Mammary epithelial cell (primary cell): ENCODE results near the gene KLF13.

Source experiments
- EZH2 ChIP-seq: IDR thresholded peaks from 2 replicates; pipeline ENCODE4 v1.6.1; 2012; ENCODE audit warnings: low read length, inconsistent platforms, borderline replicate concordance
- TF ChIP-seq, protein P1 (sequence below), 2 donors: IDR thresholded peaks in 1 of 2; conservative IDR thresholded peaks in 1 of 2; 2 replicates each; pipeline ENCODE4 v1.5.1; 2011 to 2012; ENCODE audit warnings: inconsistent platforms in 2 of 2, low read length in 2 of 2, mild to moderate bottlenecking in 2 of 2, control low read depth in 1 of 2, low read depth in 1 of 2; ENCODE audit not compliant: insufficient read depth in 1 of 2; ENCODE audit errors: extremely low read depth in 1 of 2

DNA sequence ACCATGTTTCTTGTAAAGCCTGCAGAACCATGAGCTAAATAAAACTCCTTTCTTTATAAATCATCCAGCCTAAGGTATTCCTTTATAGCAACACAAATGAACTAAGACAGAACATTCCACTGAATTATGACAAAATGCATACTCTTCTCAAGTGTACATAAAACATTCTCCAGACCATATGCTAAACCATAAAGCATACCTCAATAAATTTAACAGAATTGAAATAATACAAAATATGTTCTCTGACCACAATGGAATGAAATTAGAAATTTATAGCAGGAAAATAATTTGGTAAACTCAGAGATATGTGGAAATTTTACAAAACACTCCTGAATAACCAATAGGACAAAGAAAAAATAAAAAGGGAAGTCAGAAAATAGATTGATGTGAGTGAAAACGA, 88.6 kb downstream of the KLF13 start:
- TF ChIP-seq, protein P1, sequence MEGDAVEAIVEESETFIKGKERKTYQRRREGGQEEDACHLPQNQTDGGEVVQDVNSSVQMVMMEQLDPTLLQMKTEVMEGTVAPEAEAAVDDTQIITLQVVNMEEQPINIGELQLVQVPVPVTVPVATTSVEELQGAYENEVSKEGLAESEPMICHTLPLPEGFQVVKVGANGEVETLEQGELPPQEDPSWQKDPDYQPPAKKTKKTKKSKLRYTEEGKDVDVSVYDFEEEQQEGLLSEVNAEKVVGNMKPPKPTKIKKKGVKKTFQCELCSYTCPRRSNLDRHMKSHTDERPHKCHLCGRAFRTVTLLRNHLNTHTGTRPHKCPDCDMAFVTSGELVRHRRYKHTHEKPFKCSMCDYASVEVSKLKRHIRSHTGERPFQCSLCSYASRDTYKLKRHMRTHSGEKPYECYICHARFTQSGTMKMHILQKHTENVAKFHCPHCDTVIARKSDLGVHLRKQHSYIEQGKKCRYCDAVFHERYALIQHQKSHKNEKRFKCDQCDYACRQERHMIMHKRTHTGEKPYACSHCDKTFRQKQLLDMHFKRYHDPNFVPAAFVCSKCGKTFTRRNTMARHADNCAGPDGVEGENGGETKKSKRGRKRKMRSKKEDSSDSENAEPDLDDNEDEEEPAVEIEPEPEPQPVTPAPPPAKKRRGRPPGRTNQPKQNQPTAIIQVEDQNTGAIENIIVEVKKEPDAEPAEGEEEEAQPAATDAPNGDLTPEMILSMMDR (conservative IDR thresholded peaks at IDR 0.05 in 1 of 2, IDR thresholded peaks at IDR 0.05 in 1 of 2; ENCODE audit: extremely low read depth in 1 of 2, insufficient read depth in 1 of 2, low read depth in 1 of 2, low read length in 2 of 2): no peak
- TF ChIP-seq EZH2: no peak
